Subcutaneous abdominal adipose tissue (tissue), 5 donors: ENCODE measurements around the gene ANXA10.

Experiments used
- H3K27ac ChIP-seq: one replicate; pipeline ENCODE4 v1.7.0; 2013; ENCODE audit warnings: low read depth, mild to moderate bottlenecking, inconsistent platforms, low read length, moderate library complexity
- H3K27me3 ChIP-seq, 5 donors: one replicate each; pipeline ENCODE4 v1.7.0; 2013; ENCODE audit warnings: low read length in 5 of 5, inconsistent platforms in 1 of 5; ENCODE audit not compliant: control insufficient read depth in 5 of 5, insufficient read depth in 4 of 5
- H3K36me3 ChIP-seq, 5 donors: one replicate each; pipeline ENCODE4 v1.7.0; 2013; ENCODE audit warnings: low read length in 5 of 5; ENCODE audit not compliant: control insufficient read depth in 5 of 5, insufficient read depth in 5 of 5
- H3K4me1 ChIP-seq, 5 donors: one replicate each; pipeline ENCODE4 v1.7.0; 2013; ENCODE audit warnings: low read length in 5 of 5, mild to moderate bottlenecking in 3 of 5, moderate library complexity in 1 of 5; ENCODE audit not compliant: control insufficient read depth in 5 of 5, insufficient read depth in 5 of 5
- H3K4me3 ChIP-seq, 5 donors: one replicate each; pipeline ENCODE4 v1.7.0; 2013; ENCODE audit warnings: low read length in 5 of 5, low read depth in 1 of 5
- H3K9ac ChIP-seq, 5 donors: one replicate each; pipeline ENCODE4 v1.7.0; 2013; ENCODE audit warnings: low read length in 5 of 5, mild to moderate bottlenecking in 4 of 5, moderate library complexity in 3 of 5
- H3K9me3 ChIP-seq, 5 donors: one replicate each; pipeline ENCODE4 v1.7.0; 2013; ENCODE audit warnings: low read length in 5 of 5; ENCODE audit not compliant: control insufficient read depth in 5 of 5
- donor health status: healthy.
- donor health status: healthy.
- donor health status: healthy.
- donor health status: healthy.
- donor health status: healthy.

The ANXA10 gene

DNA sequence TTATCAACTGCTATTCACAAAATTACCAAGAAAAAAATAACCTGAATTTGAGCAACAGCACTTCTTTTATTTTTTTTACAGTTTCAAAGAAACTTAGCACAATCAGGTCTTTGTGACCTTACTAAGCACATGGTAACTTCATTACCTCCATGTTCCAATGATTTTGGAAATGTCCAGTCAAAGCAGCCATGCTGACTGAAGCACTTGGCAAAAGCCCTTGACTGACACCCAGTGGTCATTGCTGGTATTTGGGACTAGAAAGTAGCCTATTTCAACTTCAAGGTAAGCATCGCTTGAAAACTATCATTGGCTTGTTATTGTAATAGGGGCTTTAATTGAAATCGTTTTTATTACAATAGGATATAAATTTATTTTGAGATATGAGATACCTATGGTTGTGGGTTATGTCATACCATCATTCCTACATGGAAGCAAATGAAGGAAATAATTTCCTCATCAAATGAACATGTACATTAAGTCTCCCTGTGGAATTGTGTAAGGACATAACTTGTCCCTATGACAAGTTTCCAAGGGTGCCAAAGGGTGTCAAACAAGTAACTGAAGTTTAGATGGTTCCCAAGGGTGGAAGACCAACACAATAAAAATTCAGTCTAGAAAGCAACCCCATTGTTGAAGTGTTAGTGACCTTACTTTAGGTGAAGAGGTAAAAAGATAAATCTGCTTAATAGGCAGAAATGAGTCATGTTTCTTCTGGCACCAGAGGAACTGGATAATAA is 15.2 kb upstream of the ANXA10 start:
- no peaks in the 10 kb centered on the region for H3K4me1 ChIP-seq
- no peak overlapping the region for H3K4me3 ChIP-seq
- no peak overlapping the region for H3K27ac ChIP-seq
- H3K9ac ChIP-seq = no peak overlapping the region
- no peaks in the 10 kb centered on the region for H3K9me3 ChIP-seq
- no peaks in the 10 kb centered on the region for H3K27me3 ChIP-seq
- H3K36me3 ChIP-seq = no peaks in the 10 kb centered on the region

DNA sequence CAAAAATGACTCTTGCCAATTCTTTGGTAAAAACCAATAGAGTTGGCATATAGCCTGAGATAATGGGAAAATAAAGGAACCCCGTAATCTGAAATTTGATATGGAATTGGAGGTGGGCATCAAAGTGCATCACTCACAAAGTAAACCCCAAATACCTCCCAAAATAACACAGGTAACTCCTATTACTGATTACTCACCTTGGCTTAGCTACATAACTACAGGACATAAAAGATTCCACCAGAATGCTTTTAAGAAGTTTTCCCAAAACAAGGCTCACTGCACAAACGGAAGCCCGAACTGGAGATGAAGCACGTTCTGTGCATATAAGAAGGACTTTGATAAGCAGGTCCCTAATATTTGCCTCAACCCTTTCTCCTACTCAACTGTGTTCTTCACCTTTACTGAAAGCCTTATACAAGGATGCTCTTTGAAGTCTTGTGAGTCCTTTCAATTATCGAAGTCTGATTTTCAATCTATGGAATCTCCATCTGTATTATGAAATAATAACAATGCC is 14.6 kb upstream of the ANXA10 start:
- Histone ChIP-seq H3K9ac (no peak overlapping the region), H3K9me3 (no peaks in the 10 kb centered on the region), H3K4me1 (no peaks in the 10 kb centered on the region), H3K27me3 (no peaks in the 10 kb centered on the region), H3K27ac (no peak overlapping the region), H3K36me3 (no peaks in the 10 kb centered on the region), H3K4me3 (no peak overlapping the region)

DNA sequence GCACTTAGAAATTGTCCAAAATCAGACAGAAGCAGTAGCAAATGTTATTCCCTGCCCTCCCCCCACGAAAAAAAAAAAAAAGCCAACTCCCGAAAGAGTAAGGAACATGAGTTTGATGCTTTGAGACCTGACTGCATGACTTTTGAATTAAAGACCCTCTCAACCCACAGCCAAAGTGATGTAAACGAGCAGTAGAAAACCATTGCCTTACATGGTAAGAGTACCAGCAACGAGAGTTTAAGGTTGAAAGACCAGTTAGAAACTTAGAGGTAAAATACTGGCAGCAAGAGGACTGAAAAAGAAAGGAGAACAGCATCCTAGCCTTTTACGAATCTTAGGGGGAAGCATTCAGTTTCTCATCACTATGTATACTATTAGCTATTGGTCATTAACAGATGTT is 10.0 kb upstream of the ANXA10 start:
- no peak overlapping the region for H3K4me3 ChIP-seq
- no peaks in the 10 kb centered on the region for H3K27me3 ChIP-seq
- no peak overlapping the region for H3K27ac ChIP-seq
- no peaks in the 10 kb centered on the region for H3K36me3 ChIP-seq
- H3K4me1 ChIP-seq = no peaks in the 10 kb centered on the region
- peaks cover 0 to 6% (median 4%) of the 10 kb centered on the region in 5 donors for H3K9me3 ChIP-seq
- H3K9ac ChIP-seq = no peak overlapping the region

DNA sequence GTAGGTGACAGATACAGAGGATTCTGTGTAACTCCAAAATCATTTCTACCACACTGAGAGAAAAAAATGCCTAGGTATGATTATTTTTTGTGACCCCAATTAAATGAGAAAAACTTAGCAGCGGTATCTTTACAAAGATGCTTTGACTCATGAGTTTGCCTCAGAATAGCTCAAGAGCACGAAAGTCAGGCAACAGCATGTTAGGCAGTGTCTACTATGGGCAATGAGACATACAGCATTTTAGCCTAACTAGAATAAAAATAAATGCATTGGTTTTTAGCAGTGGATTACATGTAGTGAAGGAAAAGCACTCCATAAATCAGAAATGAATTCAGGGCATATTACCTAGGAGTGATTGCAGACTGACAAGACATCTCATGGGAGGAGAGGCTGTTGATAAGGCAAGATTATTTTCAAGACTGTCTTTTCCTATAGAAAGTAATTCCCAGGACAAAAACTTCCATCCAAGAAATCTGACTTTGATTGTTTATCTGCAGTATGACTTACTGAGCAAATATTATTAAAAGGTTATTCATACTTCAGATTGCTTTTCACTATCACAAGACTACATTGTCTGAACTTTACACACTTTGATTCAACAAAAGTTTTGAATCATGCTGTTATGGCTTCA is 3.6 kb downstream of the ANXA10 start:
- Histone ChIP-seq H3K27ac (no peak overlapping the region), H3K9me3 (no peaks in the 10 kb centered on the region), H3K27me3 (no peaks in the 10 kb centered on the region), H3K4me3 (no peak overlapping the region), H3K4me1 (no peaks in the 10 kb centered on the region), H3K9ac (no peak overlapping the region), H3K36me3 (no peaks in the 10 kb centered on the region)

DNA sequence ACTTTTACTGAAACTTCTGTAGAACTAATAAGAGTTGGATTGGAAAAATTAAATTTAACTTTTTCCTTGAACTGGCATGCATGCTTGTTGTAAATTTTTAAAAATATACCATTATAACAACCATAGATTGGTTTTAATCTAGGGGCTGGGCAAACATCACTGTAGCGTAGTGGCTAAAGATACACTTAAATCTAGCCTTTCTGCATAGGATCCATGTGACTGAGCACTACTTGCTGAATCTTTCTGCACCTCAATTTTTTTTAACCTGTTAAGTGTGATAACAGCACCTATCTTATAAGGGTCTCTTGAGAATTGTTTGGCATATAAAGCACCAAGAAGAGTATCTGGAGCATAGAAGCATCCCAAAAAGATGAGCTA is 4.1 kb downstream of the ANXA10 start:
- H3K4me1 ChIP-seq = no peaks in the 10 kb centered on the region
- H3K36me3 ChIP-seq = no peaks in the 10 kb centered on the region
- H3K27me3 ChIP-seq = no peaks in the 10 kb centered on the region
- H3K9me3 ChIP-seq = no peaks in the 10 kb centered on the region
- no peak overlapping the region for H3K4me3 ChIP-seq
- no peak overlapping the region for H3K9ac ChIP-seq
- H3K27ac ChIP-seq = no peak overlapping the region

DNA sequence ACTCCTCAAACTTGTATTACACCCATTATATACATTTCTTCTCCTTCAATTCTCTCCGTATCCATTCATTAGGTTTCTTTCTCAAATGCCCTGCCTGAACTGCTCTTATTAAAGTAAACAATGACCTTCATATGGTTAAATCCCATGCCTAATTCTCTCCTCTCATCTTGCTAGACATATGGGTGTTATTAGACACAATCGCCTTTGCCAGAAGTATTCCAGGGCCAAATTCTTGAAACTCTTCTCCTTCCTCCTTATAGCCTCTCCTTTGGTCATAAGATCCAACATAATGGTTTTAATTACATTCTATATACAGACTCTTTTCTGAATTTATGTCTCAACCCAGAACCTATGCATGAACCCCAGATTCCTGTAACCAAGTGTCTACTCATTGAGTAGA is 4.8 kb downstream of the ANXA10 start:
- no peaks in the 10 kb centered on the region for H3K27me3 ChIP-seq
- H3K9ac ChIP-seq = no peak overlapping the region
- H3K27ac ChIP-seq = no peak overlapping the region
- H3K4me3 ChIP-seq = no peak overlapping the region
- no peaks in the 10 kb centered on the region for H3K36me3 ChIP-seq
- no peaks in the 10 kb centered on the region for H3K4me1 ChIP-seq
- no peaks in the 10 kb centered on the region for H3K9me3 ChIP-seq

DNA sequence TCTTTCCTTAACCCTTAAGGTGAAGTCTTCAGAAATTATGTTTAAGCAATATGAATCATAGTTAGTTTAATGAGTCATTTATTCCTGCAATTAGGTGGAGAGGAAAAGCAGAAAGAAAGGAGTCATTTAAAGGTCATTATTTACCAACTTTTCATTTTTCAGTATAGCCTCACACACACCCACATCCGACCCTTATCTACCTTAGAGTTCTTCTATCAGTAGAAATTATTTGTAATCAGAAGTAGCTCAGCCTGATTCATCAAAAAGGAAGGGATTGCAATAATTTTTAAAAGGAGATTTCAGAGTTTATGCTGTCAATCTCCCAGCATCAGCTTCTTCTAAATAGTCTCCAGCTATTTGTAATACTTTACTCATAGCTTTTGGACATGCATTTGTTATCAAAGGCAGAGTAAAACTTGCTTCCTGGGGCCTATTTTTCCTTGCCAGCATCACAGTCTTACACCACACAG is 5.9 kb downstream of the ANXA10 start:
- Histone ChIP-seq H3K9me3 (no peaks in the 10 kb centered on the region), H3K27ac (no peak overlapping the region), H3K9ac (no peak overlapping the region), H3K27me3 (no peaks in the 10 kb centered on the region), H3K4me1 (no peaks in the 10 kb centered on the region), H3K4me3 (no peak overlapping the region), H3K36me3 (no peaks in the 10 kb centered on the region)

DNA sequence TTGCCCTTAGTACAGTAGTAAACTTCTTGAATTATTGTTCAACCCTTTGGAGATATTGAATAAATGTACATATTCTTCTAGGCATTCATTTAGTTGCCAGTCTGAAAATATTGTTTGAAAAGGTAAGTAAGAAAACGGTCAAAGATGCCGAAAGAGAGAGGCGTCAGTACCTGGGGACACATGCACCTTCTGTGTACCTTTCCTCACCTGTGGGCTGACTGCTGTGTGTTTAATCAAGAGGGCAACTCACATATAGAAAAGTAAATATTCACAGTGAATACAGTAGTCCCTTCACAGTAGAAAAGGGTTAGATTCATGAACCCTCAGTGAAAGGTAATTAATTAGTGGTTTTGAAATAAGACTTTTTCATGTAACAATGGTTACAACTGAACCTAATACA is 6.9 kb downstream of the ANXA10 start:
- Histone ChIP-seq H3K27me3 (no peaks in the 10 kb centered on the region), H3K36me3 (no peaks in the 10 kb centered on the region), H3K27ac (no peak overlapping the region), H3K9me3 (no peaks in the 10 kb centered on the region), H3K4me3 (no peak overlapping the region), H3K9ac (no peak overlapping the region), H3K4me1 (no peaks in the 10 kb centered on the region)

DNA sequence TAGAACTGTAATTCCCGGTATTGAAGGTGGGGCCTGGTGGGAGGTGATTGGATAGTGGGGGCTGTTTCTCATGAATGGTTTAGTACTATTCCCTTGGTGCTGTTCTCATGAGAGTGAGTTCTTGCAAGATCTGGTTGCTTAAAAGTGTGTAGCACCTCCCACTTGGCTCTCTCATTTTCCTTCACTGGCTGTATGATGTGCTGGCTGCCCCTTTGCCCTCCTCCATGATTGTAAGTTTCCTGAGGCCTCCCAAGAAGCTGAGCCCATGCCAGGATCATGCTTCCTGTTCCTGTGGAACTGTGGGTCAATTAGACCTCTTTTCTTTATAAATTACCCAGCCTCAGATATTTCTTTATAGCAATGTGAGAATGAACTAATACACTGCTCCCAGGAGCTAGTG is 8.7 kb downstream of the ANXA10 start:
- H3K27ac ChIP-seq = no peak overlapping the region

GRCh38 chr4:168102403-168102802 is 10.1 kb downstream of the ANXA10 start:
- no peak overlapping the region for H3K27ac ChIP-seq

More for the DNA sequence above, 8.7 kb downstream of the ANXA10 start:
- Histone ChIP-seq H3K9ac (no peak overlapping the region), H3K4me3 (no peak overlapping the region), H3K4me1 (no peaks in the 10 kb centered on the region), H3K36me3 (no peaks in the 10 kb centered on the region), H3K27me3 (no peaks in the 10 kb centered on the region), H3K9me3 (peaks cover 0 to 3% (median 0%) of the 10 kb centered on the region in 5 donors)

More at GRCh38 chr4:168102403-168102802, 10.1 kb downstream of the ANXA10 start:
- H3K4me3 ChIP-seq = no peak overlapping the region
- H3K36me3 ChIP-seq = no peaks in the 10 kb centered on the region
- no peaks in the 10 kb centered on the region for H3K27me3 ChIP-seq
- peaks cover 0 to 3% (median 0%) of the 10 kb centered on the region in 5 donors for H3K9me3 ChIP-seq
- H3K9ac ChIP-seq = no peak overlapping the region
- H3K4me1 ChIP-seq = no peaks in the 10 kb centered on the region
